WI38 (cell line): ENCODE results near the gene SLC4A5.
"Not testable (repeated sequence)": the region's sequence is repeated elsewhere in the genome, so short reads cannot be mapped to it uniquely, and the experiment has no call there.

ENCODE experiments used
- H3K4me3 ChIP-seq: 2 replicates; pipeline ENCODE4 v1.5.1; 2011; ENCODE audit warnings: low read depth, mild to moderate bottlenecking, control low read depth, low read length
- CTCF ChIP-seq: IDR thresholded peaks from 2 replicates; pipeline ENCODE4 v1.5.1; 2012; ENCODE audit warnings: low read depth, mild to moderate bottlenecking, control low read depth, low read length

Gene SLC4A5

GRCh38 chr2:74347303-74347702, 4.1 kb upstream of the SLC4A5 start:
- no peak overlapping the region for H3K4me3 ChIP-seq
- no peak for TF ChIP-seq CTCF

- H3K4me3 ChIP-seq: no peak overlapping the region
- no peak for TF ChIP-seq CTCF
Measured at GRCh38 chr2:74345272-74345943, 2.2 kb upstream of the SLC4A5 start.

GRCh38 chr2:74336227-74336626, 7.0 kb downstream of the SLC4A5 start:
- H3K4me3 ChIP-seq: not testable (repeated sequence)

- peak; percentile 97 for TF ChIP-seq CTCF
- no peak overlapping the region for H3K4me3 ChIP-seq
Measured at GRCh38 chr2:74334931-74335333, 8.3 kb downstream of the SLC4A5 start.

GRCh38 chr2:74333896-74334586, 9.2 kb downstream of the SLC4A5 start:
- H3K4me3 ChIP-seq: no peak overlapping the region
- TF ChIP-seq CTCF: no peak

- no peak overlapping the region for H3K4me3 ChIP-seq
- TF ChIP-seq CTCF: peak; percentile 34
Measured at GRCh38 chr2:74333175-74333574, 10.0 kb downstream of the SLC4A5 start.

GRCh38 chr2:74332550-74333174, 10.6 kb downstream of the SLC4A5 start:
- no peak for TF ChIP-seq CTCF
- H3K4me3 ChIP-seq: no peak overlapping the region
